ENCODE data around the gene SLC25A21. TPM values are rescaled to one million over a fixed set of nuclear protein-coding genes. Genes with fewer than 3 reads are reported as not detected.

SLC25A21 gene
- total RNA-seq, 1 experiment from 2014 or later = 7.1 TPM

DNA sequence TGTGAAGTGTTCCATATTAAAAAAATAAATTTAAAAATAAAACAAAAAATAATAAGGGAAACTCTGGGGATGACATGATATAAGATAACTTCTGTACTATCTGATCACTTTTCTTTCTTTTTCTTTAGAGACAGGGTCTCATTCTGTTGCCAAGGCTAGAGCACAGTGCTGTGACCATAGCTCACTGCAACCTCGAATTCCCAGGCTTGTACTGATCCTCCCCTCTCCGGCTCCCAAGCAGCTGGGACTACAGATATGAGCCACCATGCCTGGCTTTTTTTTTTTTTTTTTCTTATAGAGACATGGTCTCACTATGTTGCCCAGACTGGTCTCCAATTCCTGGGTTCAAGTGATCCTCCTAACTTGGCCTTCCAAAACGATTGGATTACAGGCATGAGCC lies 14.9 kb upstream of the SLC25A21 start:
- H3K14ac ChIP-seq (ENCODE audit: insufficient read depth, low read length) = no peak overlapping the region
- H4K8ac ChIP-seq (replicated peaks; ENCODE audit: insufficient read length, low read depth, low read length) = no peak overlapping the region
- Mint-ChIP-seq H3K9me3 (peaks cover 0 to under 1% of the 10 kb centered on the region in 2 experiments; a peak in 2 of 5 replicates), H3K27me3 (ENCODE audit: low read depth) (peaks cover 26% of the 10 kb centered on the region), H3K27ac (no peak overlapping the region), H3K4me1 (peaks cover 8 to 9% of the 10 kb centered on the region in 2 experiments; a peak in 3 of 4 replicates), H3K36me3 (ENCODE audit: insufficient read depth in 1 of 3, low read depth in 3 of 3) (no peaks in the 10 kb centered on the region), H3K4me3 (no peak overlapping the region)
- no peaks in the 10 kb centered on the region for H3K4me1 ChIP-seq (ENCODE audit: insufficient read depth, low read length)
- no peak overlapping the region for H2AFZ ChIP-seq (ENCODE audit: low read length)
- no peaks in the 10 kb centered on the region for H3K23me2 ChIP-seq (ENCODE audit: insufficient read length, low read depth, low read length, poor library complexity, severe bottlenecking)
- H3K27ac ChIP-seq (ENCODE audit: insufficient read length, low read depth, low read length) = no peak overlapping the region
- H4K20me1 ChIP-seq (ENCODE audit: control insufficient read depth, insufficient read depth, insufficient read length) = no peaks in the 10 kb centered on the region
- H2BK20ac ChIP-seq (ENCODE audit: low read depth, low read length, poor library complexity, severe bottlenecking) = no peak overlapping the region
- no peak overlapping the region for H4K5ac ChIP-seq (ENCODE audit: insufficient read length, low read depth, low read length)
- no peak overlapping the region for H4K91ac ChIP-seq (ENCODE audit: insufficient read length, low read depth, low read length)
- H3K79me2 ChIP-seq (ENCODE audit: insufficient read depth, low read length) = no peaks in the 10 kb centered on the region
- H3K23ac ChIP-seq (ENCODE audit: insufficient read length, low read depth, low read length) = no peak overlapping the region
- H2BK5ac ChIP-seq (ENCODE audit: insufficient read length, low read length) = no peak overlapping the region
- no peak overlapping the region for H2BK12ac ChIP-seq (ENCODE audit: insufficient read length, low read depth, low read length)
- no peak overlapping the region for H3K9ac ChIP-seq (ENCODE audit: extremely low read depth, insufficient read length, low read length)
- H3K4me2 ChIP-seq (ENCODE audit: insufficient read depth, insufficient read length, low read length) = no peak overlapping the region
- no peak overlapping the region for H3K4ac ChIP-seq (ENCODE audit: low read depth, low read length)
- no peak for DNase-seq
- no peak overlapping the region for H2BK120ac ChIP-seq (ENCODE audit: low read depth, low read length, poor library complexity, severe bottlenecking)
- no peak overlapping the region for H2AK5ac ChIP-seq (ENCODE audit: insufficient read length, low read length)
- H3K18ac ChIP-seq (ENCODE audit: insufficient read length, low read depth, low read length) = no peak overlapping the region
- TF ChIP-seq, protein P1, sequence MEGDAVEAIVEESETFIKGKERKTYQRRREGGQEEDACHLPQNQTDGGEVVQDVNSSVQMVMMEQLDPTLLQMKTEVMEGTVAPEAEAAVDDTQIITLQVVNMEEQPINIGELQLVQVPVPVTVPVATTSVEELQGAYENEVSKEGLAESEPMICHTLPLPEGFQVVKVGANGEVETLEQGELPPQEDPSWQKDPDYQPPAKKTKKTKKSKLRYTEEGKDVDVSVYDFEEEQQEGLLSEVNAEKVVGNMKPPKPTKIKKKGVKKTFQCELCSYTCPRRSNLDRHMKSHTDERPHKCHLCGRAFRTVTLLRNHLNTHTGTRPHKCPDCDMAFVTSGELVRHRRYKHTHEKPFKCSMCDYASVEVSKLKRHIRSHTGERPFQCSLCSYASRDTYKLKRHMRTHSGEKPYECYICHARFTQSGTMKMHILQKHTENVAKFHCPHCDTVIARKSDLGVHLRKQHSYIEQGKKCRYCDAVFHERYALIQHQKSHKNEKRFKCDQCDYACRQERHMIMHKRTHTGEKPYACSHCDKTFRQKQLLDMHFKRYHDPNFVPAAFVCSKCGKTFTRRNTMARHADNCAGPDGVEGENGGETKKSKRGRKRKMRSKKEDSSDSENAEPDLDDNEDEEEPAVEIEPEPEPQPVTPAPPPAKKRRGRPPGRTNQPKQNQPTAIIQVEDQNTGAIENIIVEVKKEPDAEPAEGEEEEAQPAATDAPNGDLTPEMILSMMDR (conservative IDR thresholded peaks at IDR 0.05) = no peak
- no peak overlapping the region for H3T11ph ChIP-seq (ENCODE audit: low read length)
- H2BK15ac ChIP-seq (ENCODE audit: low read depth, low read length) = no peak overlapping the region
- no CpG with 5 or more reads among the region's 3 CpGs for WGBS (ENCODE audit: extremely low coverage, insufficient read length, low lambda C conversion rate)
- H3K9me3 ChIP-seq (ENCODE audit: control insufficient read depth, low read depth, low read length) = no peaks in the 10 kb centered on the region
- no peaks in the 10 kb centered on the region for H3K79me1 ChIP-seq (ENCODE audit: insufficient read depth, low read depth, low read length, poor library complexity, severe bottlenecking)
- no peaks in the 10 kb centered on the region for H3K27me3 ChIP-seq (ENCODE audit: insufficient read depth, low read length)
- no peak overlapping the region for H3K56ac ChIP-seq (ENCODE audit: insufficient read length, low read depth, low read length)

Data from H9 (cell line).